Suppressor macrophage treated with lipopolysaccharide for 4 hours (primary cell): ENCODE data around the gene CWH43.
A peak's percentile ranks its signal among the peaks of the same experiment; 100 is the strongest.
"Not testable (repeated sequence)": the region's sequence is repeated elsewhere in the genome, so short reads cannot be mapped to it uniquely, and the experiment has no call there.

Experiments
- DNase-seq: peaks from one replicate; pipeline ENCODE4 v3.0.0-alpha.2; 2020

Gene CWH43

GRCh38 chr4:48979914-48980579 is 6.0 kb upstream of the CWH43 start:
- peak; percentile 7 for DNase-seq

GRCh38 chr4:48984005-48984404 is 2.1 kb upstream of the CWH43 start:
- not testable (repeated sequence) for DNase-seq

- no peak for DNase-seq
These were observed 486 bp upstream of the CWH43 start for GRCh38 chr4:48985602-48985975.

- DNase-seq: no peak
These were observed 634 bp downstream of the CWH43 start for GRCh38 chr4:48986654-48987164.

GRCh38 chr4:48989461-48990203 is 3.6 kb downstream of the CWH43 start:
- DNase-seq: no peak

- no peak for DNase-seq
These were observed 5.3 kb downstream of the CWH43 start for GRCh38 chr4:48991357-48991756.

- no peak for DNase-seq
These were observed 11.9 kb downstream of the CWH43 start for GRCh38 chr4:48997962-48998361.

- no peak for DNase-seq
These were observed 12.4 kb downstream of the CWH43 start for GRCh38 chr4:48998440-48998839.

- no peak for DNase-seq
These were observed 14.7 kb downstream of the CWH43 start for GRCh38 chr4:49000806-49001205.

- no peak for DNase-seq
These were observed 16.9 kb downstream of the CWH43 start for GRCh38 chr4:49002931-49003330.

GRCh38 chr4:49018718-49019295 is 32.7 kb downstream of the CWH43 start:
- no peak for DNase-seq

- peak; percentile 3 for DNase-seq
These were observed 46.5 kb downstream of the CWH43 start for GRCh38 chr4:49032440-49033161.

GRCh38 chr4:49036528-49036927 is 50.5 kb downstream of the CWH43 start:
- DNase-seq: no peak

- DNase-seq: no peak
These were observed 58.2 kb downstream of the CWH43 start for GRCh38 chr4:49044270-49044669.

- no peak for DNase-seq
These were observed 72.2 kb downstream of the CWH43 start for GRCh38 chr4:49058306-49058705.

- DNase-seq: no peak
These were observed 77.6 kb downstream of the CWH43 start for GRCh38 chr4:49063670-49064069.

GRCh38 chr4:49072196-49072595 is 86.1 kb downstream of the CWH43 start:
- not testable (repeated sequence) for DNase-seq

- not testable (repeated sequence) for DNase-seq
These were observed 105.8 kb downstream of the CWH43 start for GRCh38 chr4:49091883-49092282.

- DNase-seq: not testable (repeated sequence)
These were observed 106.6 kb downstream of the CWH43 start for GRCh38 chr4:49092608-49093135.

- not testable (repeated sequence) for DNase-seq
These were observed 110.1 kb downstream of the CWH43 start for GRCh38 chr4:49096215-49096614.

- not testable (repeated sequence) for DNase-seq
These were observed 110.6 kb downstream of the CWH43 start for GRCh38 chr4:49096627-49097026.

GRCh38 chr4:49097071-49097470 is 111.0 kb downstream of the CWH43 start:
- DNase-seq: not testable (repeated sequence)

- DNase-seq: not testable (repeated sequence)
These were observed 111.4 kb downstream of the CWH43 start for GRCh38 chr4:49097505-49097904.
